ENCODE measurements around the gene CASP9.

The CASP9 gene

DNA sequence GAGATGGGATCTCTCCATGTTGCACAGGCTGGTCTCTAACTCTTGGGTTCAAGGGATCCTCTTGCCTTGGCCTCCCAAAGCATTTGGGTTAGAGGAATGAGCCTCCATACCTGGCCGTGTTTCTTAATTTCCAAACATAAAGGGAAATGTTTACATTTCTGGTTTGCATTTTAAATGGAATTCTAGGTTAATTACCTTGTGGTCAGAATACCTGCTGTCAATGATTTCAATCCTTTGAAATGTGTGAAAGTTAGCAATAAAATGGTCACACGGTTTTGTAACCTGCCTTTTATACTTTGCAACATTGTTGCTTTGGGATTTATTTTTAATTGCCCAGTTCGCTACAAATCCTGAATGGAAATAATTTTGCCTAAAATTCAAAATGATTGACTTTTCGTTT is 34.5 kb upstream of the CASP9 start:
- Histone ChIP-seq H3K4me3 (replicated peaks; ENCODE audit: insufficient read depth, low read length) (no peak overlapping the region), H3K27me3 (ENCODE audit: insufficient read depth, poor library complexity, severe bottlenecking) (no peaks in the 10 kb centered on the region), H3K27ac (replicated peaks) (no peak overlapping the region)
- no peak for TF ChIP-seq GABPA (IDR thresholded peaks at IDR 0.05; ENCODE audit: low read depth)
- TF ChIP-seq, protein P1, sequence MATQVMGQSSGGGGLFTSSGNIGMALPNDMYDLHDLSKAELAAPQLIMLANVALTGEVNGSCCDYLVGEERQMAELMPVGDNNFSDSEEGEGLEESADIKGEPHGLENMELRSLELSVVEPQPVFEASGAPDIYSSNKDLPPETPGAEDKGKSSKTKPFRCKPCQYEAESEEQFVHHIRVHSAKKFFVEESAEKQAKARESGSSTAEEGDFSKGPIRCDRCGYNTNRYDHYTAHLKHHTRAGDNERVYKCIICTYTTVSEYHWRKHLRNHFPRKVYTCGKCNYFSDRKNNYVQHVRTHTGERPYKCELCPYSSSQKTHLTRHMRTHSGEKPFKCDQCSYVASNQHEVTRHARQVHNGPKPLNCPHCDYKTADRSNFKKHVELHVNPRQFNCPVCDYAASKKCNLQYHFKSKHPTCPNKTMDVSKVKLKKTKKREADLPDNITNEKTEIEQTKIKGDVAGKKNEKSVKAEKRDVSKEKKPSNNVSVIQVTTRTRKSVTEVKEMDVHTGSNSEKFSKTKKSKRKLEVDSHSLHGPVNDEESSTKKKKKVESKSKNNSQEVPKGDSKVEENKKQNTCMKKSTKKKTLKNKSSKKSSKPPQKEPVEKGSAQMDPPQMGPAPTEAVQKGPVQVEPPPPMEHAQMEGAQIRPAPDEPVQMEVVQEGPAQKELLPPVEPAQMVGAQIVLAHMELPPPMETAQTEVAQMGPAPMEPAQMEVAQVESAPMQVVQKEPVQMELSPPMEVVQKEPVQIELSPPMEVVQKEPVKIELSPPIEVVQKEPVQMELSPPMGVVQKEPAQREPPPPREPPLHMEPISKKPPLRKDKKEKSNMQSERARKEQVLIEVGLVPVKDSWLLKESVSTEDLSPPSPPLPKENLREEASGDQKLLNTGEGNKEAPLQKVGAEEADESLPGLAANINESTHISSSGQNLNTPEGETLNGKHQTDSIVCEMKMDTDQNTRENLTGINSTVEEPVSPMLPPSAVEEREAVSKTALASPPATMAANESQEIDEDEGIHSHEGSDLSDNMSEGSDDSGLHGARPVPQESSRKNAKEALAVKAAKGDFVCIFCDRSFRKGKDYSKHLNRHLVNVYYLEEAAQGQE (IDR thresholded peaks at IDR 0.05; ENCODE audit: insufficient replicate concordance, low read depth) = no peak
- TF ChIP-seq SPI1 (IDR thresholded peaks at IDR 0.05; ENCODE audit: borderline replicate concordance, low read depth) = no peak
- TF ChIP-seq, protein P2, sequence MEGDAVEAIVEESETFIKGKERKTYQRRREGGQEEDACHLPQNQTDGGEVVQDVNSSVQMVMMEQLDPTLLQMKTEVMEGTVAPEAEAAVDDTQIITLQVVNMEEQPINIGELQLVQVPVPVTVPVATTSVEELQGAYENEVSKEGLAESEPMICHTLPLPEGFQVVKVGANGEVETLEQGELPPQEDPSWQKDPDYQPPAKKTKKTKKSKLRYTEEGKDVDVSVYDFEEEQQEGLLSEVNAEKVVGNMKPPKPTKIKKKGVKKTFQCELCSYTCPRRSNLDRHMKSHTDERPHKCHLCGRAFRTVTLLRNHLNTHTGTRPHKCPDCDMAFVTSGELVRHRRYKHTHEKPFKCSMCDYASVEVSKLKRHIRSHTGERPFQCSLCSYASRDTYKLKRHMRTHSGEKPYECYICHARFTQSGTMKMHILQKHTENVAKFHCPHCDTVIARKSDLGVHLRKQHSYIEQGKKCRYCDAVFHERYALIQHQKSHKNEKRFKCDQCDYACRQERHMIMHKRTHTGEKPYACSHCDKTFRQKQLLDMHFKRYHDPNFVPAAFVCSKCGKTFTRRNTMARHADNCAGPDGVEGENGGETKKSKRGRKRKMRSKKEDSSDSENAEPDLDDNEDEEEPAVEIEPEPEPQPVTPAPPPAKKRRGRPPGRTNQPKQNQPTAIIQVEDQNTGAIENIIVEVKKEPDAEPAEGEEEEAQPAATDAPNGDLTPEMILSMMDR (IDR thresholded peaks at IDR 0.05; ENCODE audit: insufficient read depth, low read length) = no peak
- no peak for TF ChIP-seq POLR2AphosphoS5 (IDR thresholded peaks at IDR 0.05; ENCODE audit: low read depth)
- no peak for DNase-seq (ENCODE audit: low read depth in 1 of 2, low spot score in 1 of 2)

DNA sequence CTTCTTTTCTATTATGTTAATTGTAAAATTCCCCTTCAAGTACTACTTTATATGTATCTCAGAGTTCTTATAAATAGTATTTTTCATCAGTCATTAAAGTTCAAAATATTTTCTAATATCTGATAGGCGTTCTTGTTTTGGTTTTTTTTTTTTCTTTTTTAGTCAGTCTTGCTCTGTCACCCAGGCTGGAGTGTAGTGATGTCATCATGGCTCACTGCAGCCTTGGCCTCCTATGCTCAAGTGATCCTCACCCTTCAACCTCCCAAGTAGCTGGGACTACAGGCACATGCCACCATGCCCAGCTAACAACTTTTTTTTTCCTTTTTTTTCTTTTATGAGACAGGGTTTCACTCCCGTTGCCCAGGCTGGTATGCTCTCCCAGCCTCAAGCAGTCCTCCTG is 33.6 kb upstream of the CASP9 start:
- TF ChIP-seq POLR2AphosphoS5 (IDR thresholded peaks at IDR 0.05; ENCODE audit: low read depth) (no peak), SPI1 (IDR thresholded peaks at IDR 0.05; ENCODE audit: borderline replicate concordance, low read depth) (no peak), GABPA (IDR thresholded peaks at IDR 0.05; ENCODE audit: low read depth) (no peak)
- TF ChIP-seq, protein P2 (IDR thresholded peaks at IDR 0.05; ENCODE audit: insufficient read depth, low read length) = no peak
- TF ChIP-seq, protein P1 (IDR thresholded peaks at IDR 0.05; ENCODE audit: insufficient replicate concordance, low read depth) = no peak
- Histone ChIP-seq H3K27me3 (ENCODE audit: insufficient read depth, poor library complexity, severe bottlenecking) (no peaks in the 10 kb centered on the region), H3K27ac (replicated peaks) (no peak overlapping the region), H3K4me3 (replicated peaks; ENCODE audit: insufficient read depth, low read length) (no peak overlapping the region)
- DNase-seq (ENCODE audit: low read depth in 1 of 2, low spot score in 1 of 2) = no peak

GRCh38 chr1:15557008-15557407 is 33.0 kb upstream of the CASP9 start:
- no peak for DNase-seq (ENCODE audit: low read depth in 1 of 2, low spot score in 1 of 2)
- Histone ChIP-seq H3K27ac (replicated peaks) (no peak overlapping the region), H3K27me3 (ENCODE audit: insufficient read depth, poor library complexity, severe bottlenecking) (no peaks in the 10 kb centered on the region), H3K4me3 (replicated peaks; ENCODE audit: insufficient read depth, low read length) (no peak overlapping the region)
- no peak for TF ChIP-seq POLR2AphosphoS5 (IDR thresholded peaks at IDR 0.05; ENCODE audit: low read depth)
- TF ChIP-seq, protein P2 (IDR thresholded peaks at IDR 0.05; ENCODE audit: insufficient read depth, low read length) = no peak
- TF ChIP-seq, protein P1 (IDR thresholded peaks at IDR 0.05; ENCODE audit: insufficient replicate concordance, low read depth) = no peak
- TF ChIP-seq SPI1 (IDR thresholded peaks at IDR 0.05; ENCODE audit: borderline replicate concordance, low read depth) = no peak
- no peak for TF ChIP-seq GABPA (IDR thresholded peaks at IDR 0.05; ENCODE audit: low read depth)

Measured in HL-60 (cell line).